GM21381 (cell line): Measurements from ENCODE around the gene GSTM2.
"Not testable (repeated sequence)": the region's sequence is repeated elsewhere in the genome, so short reads cannot be mapped to it uniquely, and the experiment has no call there.

Source experiments
- ATAC-seq: cut with Tn5 transposase; IDR thresholded peaks from one replicate; pipeline ENCODE4 v1.9.1; 2021; ENCODE audit warnings: mild to moderate bottlenecking, moderate library complexity; ENCODE audit not compliant: unreplicated experiment

The GSTM2 gene

GRCh38 chr1:109643385-109644230 lies 24.2 kb upstream of the GSTM2 start:
- peak; percentile 84 for ATAC-seq

- ATAC-seq: no peak
Measured at GRCh38 chr1:109644670-109645069, 23.2 kb upstream of the GSTM2 start.

- ATAC-seq: no peak
Measured at GRCh38 chr1:109649491-109649914, 18.4 kb upstream of the GSTM2 start.

- ATAC-seq: no peak
Measured at GRCh38 chr1:109650609-109651008, 17.2 kb upstream of the GSTM2 start.

DNA sequence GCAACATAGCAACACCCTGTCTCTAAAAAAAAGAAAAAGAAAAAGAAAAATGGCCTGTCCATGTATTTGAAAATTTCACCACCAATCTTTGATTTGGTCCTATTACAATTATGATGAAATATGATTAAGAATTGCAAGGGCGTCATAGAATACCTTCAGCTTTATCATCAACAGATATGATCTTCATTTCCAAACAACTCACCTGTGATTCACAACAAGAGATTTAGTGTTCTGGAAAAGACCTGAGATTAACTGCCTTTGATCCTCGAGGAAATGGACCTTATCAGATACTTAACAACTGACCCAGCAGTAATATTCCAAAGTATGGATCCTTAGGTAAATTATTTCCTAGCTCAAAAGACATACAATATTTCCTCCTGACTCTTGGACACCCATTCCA lies 15.5 kb upstream of the GSTM2 start:
- no peak for ATAC-seq

- no peak for ATAC-seq
Measured at GRCh38 chr1:109653306-109653705, 14.6 kb upstream of the GSTM2 start.

GRCh38 chr1:109654519-109654918 lies 13.3 kb upstream of the GSTM2 start:
- ATAC-seq: no peak

- peak; percentile 95 for ATAC-seq
Measured at GRCh38 chr1:109655615-109656519, 12.0 kb upstream of the GSTM2 start, which contains the start of gene GSTM4. GSTM4 (plus strand) TSS chr1:109656099; CDS start chr1:109656390, 291 bp downstream.

DNA sequence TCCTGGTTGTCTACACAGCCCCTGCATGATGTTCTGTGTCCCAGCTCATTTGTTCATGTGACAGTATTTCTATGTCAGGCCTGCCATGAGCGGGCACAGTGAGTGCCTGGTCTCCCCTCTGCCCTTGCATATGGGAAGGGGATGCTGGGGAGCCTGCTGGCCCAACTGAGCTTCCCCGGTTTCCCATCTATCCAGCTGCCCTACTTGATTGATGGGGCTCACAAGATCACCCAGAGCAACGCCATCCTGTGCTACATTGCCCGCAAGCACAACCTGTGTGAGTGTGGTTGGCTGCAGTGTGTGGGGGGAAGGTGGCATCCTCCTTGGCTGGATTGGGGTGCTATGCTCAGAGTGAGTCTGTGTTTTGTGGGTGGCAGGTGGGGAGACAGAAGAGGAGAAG lies 10.5 kb upstream of the GSTM2 start:
- no peak for ATAC-seq

- no peak for ATAC-seq
Measured at GRCh38 chr1:109657970-109658369, 9.9 kb upstream of the GSTM2 start.

DNA sequence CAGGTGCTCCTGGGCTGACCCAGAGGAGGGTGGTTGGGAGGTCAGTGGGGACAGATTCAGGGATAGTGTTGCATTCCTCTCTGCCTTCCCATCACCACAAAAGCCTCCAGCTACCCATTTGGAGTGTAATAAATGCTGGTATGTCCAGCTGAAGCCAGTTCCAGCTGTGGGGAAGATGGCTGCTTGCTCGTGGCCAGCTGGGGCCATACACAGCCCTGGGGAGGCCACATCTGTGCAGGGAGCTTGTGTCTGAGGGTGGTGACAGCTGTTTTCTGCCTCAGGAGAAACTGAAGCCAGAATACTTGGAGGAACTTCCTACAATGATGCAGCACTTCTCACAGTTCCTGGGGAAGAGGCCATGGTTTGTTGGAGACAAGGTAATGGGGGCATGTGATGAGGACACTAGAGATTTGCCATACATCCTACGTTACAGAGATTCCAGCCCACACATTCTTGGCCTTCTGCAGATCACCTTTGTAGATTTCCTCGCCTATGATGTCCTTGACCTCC lies 9.3 kb upstream of the GSTM2 start:
- no peak for ATAC-seq

DNA sequence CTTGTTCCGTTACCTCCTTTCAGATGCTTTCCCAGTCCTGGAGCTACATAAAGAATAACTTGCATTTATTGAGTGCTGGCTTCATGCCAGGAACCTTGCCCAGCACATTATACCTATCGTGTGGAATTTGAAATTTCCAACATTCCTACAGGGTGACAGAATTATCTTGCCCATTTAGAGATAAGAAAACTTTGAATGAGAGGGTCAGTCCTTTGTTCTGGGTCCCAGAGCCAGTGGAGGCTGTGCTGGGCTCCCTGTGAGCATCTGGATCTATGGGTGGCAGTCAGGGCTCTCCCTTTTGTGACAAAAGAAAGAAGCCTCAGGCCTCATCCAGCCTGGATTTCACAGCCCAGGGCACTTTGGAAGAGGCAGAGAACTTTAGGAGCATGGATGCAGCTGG lies 8.7 kb upstream of the GSTM2 start:
- ATAC-seq: no peak

DNA sequence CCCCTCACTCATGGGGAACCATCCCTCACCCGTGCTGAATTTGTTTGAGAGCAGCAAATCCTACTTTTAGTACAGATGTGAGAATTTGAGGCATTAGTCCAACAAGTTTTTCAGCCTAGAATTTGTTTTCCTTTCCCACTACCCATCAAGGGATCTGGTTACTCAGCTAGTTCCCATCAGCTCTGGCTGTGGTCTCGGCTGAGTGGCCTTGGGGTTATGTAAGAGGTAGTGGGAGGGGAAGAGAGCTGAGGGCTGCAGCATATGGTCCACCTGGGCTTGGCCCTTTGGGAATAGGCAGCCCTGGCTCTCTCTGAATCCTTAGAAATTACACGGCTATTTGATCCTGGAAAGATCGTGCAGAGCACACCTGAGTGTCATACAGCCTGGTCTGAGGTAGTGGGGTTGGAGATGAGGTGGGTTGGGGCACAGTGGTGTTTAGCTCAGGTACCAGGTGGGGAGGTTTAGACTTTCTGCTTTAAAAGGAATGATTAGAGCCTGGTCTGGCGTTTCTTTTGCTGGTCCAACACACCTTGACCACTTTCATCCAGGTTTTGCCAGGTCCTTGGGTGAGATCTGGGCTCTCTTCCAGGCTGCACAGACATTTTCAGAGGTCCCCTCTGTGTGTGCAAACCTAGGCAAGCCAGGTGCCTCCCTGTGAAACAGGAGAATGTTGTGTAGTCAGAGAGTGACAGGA lies 7.7 kb upstream of the GSTM2 start:
- ATAC-seq: no peak

- ATAC-seq: not testable (repeated sequence)
Measured at GRCh38 chr1:109660691-109661026, 7.2 kb upstream of the GSTM2 start.

- ATAC-seq: no peak
Measured at GRCh38 chr1:109661391-109661790, 6.5 kb upstream of the GSTM2 start.

GRCh38 chr1:109664671-109665070 lies 3.2 kb upstream of the GSTM2 start:
- ATAC-seq: no peak

- ATAC-seq: no peak
Measured at GRCh38 chr1:109668123-109668775, 392 bp downstream of the GSTM2 start.

GRCh38 chr1:109669246-109669948 lies 1.5 kb downstream of the GSTM2 start:
- ATAC-seq: no peak

DNA sequence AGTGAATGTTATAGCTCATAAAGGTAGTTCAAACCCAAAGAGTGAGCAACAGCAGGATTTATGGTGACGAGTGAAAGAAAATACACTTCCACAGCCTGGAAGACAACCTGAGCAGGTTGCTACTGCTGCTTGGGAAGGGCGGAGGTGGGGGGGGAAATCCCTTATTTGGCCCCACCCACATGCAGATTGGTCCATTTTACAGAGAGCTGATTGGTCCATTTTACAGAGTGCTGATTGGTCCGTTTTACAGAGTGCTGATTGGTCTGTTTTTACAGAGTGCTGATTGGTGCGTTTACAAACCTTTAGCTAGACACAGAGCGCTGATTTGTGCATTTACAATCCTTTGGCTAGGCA lies 2.1 kb downstream of the GSTM2 start:
- not testable (repeated sequence) for ATAC-seq

DNA sequence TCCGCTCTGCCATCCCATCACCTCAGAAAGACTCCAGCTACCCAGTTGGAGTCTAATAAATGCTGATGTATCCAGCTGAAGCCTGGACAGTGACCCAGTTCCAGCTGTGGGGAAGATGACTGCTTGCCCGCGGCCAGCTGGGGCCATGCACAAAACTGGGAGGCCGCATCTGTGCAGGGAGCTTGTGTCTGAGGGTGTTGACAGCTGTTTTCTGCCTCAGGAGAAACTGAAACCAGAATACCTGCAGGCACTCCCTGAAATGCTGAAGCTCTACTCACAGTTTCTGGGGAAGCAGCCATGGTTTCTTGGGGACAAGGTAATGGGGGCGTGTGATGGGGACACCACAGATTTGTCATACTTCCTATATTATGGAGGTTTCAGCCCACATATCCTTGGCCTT lies 3.2 kb downstream of the GSTM2 start:
- ATAC-seq: no peak
